H7 (cell line): Measurements from ENCODE around the gene ITGB1BP1. TPM values are rescaled to one million over a fixed set of nuclear protein-coding genes. Genes with fewer than 3 reads are reported as not detected.

Experiments
- DNase-seq: peaks from one replicate; pipeline ENCODE4 v3.0.0; 2012
- H3K27me3 ChIP-seq: 2 replicates; pipeline ENCODE4 v1.6.0; 2011; ENCODE audit warnings: mild to moderate bottlenecking, low read length; ENCODE audit not compliant: control insufficient read depth, insufficient read depth
- H3K36me3 ChIP-seq: replicated peaks from 2 replicates; pipeline ENCODE4 v1.5.1; 2011; ENCODE audit warnings: low read length; ENCODE audit not compliant: control insufficient read depth, insufficient read depth
- H3K4me3 ChIP-seq: 2 replicates; pipeline ENCODE4 v1.5.1; 2011; ENCODE audit warnings: low read depth, mild to moderate bottlenecking, control low read depth, low read length, moderate library complexity; ENCODE audit not compliant: insufficient read depth
- total RNA-seq: library from RNA; depleted of rRNA; stranded (reverse); fragments of >200 nt; shearing (Covaris generic); gene quantifications from 2 replicates; pipeline ENCODE4 v1.2.3, GENCODE V29; 2014

ITGB1BP1 gene
- total RNA-seq, 1 experiment from 2014 or later: 13.8 TPM

DNA sequence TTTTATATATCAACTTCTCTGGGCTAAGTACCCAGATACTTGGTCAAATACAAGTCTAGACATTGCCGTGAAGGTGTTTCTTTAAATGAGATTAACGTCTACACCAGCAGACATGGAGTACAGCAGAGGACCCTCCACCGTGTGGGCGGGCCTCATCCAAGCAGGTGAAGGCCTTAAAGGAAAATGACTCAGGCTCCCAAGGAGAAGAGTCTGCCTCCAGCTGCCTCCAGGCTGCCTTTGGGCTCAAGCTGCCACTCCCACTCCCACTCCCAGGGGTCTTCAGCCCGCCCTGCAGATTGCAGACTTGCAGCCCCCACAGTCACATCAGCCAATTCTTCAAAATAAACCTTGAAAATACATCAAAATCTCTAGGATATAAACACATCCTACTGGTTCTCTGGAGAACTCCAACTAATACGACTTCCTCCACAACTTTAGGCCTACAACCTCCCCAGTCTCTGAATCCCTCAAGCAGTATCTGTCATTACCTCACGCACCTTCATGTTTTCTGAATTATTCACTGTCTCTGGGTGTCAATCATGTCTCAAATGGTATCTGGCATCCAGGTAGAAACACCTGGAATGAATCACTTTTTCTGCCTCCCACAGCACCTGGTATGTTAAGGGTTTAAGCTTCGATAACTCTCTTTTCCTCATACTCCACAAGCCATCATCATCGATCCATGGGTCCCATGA, 6.9 kb downstream of the ITGB1BP1 start:
- no peaks in the 10 kb centered on the region for H3K36me3 ChIP-seq
- no peak for DNase-seq
- no peak overlapping the region for H3K4me3 ChIP-seq
- no peaks in the 10 kb centered on the region for H3K27me3 ChIP-seq

DNA sequence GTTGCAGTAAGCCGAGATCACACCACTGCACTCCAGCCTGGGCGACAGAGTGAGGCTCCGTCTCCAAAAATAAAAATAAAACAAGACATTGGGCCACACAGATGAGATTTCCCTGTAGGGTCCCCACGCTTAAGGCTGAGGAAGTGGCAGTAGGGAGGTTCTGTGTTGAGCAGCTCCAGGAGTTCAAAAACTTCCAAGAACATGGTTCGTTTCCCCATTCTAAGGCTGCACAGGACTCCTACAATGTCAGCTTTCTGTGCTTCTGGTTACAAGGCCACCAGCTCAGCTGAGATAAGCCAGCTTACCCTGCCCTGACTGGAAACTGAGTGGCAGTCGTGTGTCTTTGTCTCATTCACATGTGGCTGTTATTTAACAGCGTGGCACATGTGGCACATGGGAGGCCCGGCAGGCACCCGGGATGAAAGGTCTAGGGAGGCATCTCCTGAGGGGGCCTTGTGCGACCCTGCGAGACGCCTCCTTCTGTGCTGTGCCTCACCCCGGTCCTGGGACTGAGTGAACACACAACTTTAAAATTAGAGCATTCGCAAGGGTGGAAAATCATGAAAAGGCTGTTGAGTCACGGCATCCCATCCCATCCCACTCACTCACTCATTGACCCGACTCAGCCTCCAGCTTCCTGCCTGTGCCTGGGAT, 7.7 kb downstream of the ITGB1BP1 start:
- Histone ChIP-seq H3K27me3 (no peaks in the 10 kb centered on the region), H3K4me3 (no peak overlapping the region), H3K36me3 (no peaks in the 10 kb centered on the region)
- DNase-seq: no peak

- no peak for DNase-seq
- no peaks in the 10 kb centered on the region for H3K36me3 ChIP-seq
- no peaks in the 10 kb centered on the region for H3K27me3 ChIP-seq
- H3K4me3 ChIP-seq: no peak overlapping the region
Measured at GRCh38 chr2:9412781-9413180, 10.5 kb downstream of the ITGB1BP1 start.

GRCh38 chr2:9410108-9410507, 13.2 kb downstream of the ITGB1BP1 start:
- Histone ChIP-seq H3K4me3 (no peak overlapping the region), H3K27me3 (no peaks in the 10 kb centered on the region), H3K36me3 (no peaks in the 10 kb centered on the region; the same call in 1 of the 2 replicates)
- DNase-seq: no peak

DNA sequence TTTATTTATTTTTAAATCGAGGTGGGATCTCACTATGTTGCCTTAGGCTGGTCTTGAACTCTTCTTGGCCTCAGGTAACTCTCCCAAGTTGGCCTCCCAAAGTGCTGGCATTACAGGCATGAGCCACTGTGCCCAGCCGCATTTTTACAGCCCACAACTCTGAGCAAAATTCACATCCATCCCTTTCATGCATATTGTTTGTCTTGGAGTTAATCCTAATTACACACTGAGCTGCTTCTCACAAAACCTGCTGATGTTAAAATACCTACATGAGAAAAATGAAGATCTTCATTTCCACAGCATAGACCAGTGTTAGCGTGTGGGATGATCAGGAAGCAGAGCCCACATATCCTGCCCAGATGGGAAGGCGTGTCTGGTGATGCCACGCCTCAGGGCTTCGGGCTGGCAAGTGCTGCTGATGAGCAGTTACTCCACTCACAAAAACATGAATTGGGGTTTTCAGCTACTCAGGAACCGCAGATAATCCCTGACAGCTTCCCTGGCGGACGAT, 14.6 kb downstream of the ITGB1BP1 start:
- H3K4me3 ChIP-seq: no peak overlapping the region
- DNase-seq: no peak
- H3K27me3 ChIP-seq: no peaks in the 10 kb centered on the region

GRCh38 chr2:9407363-9407811, 15.9 kb downstream of the ITGB1BP1 start:
- no peaks in the 10 kb centered on the region; the same call in 1 of the 2 replicates for H3K36me3 ChIP-seq
- DNase-seq: no peak
- H3K4me3 ChIP-seq: no peak overlapping the region
- H3K27me3 ChIP-seq: no peaks in the 10 kb centered on the region

More for the DNA sequence above, 14.6 kb downstream of the ITGB1BP1 start:
- H3K36me3 ChIP-seq: no peaks in the 10 kb centered on the region; the same call in 1 of the 2 replicates

DNA sequence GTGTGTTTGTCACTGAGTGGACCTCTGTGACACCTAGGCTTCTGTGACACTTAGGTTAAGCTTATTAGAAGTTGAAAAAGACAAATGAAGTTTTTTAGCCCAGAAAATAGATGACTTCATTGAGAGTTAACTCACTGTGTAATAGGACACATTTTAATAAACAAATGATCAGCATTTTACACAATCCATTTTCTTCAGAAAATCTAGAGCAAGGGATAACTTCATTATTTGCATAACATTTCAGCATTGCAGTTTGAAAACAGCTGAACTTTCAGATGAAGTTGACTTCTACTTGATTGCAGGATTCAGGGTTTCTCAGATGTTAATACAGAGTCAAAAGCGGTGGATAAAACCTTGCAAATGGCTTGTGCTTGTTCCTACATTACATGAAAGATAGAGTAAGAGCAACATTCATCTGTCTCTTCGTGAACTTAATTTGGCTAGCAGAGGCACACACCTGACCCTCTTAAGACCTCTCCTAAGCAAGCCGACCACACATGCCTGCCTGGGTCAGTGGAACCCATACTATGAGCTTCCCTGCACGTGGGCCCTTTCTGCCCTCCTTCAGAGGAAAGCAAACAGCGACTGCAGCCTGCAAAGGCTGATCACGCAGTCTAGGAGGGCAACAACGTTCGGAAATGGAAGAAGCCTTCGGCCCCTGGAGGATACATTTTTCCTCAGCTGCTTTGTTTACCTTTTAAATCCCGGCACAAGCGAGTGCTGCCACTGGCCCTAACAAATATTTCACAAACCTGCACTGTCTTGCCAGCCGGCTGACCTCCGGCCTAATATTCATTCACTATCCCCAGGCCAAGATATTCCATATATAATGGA, 16.6 kb downstream of the ITGB1BP1 start:
- Histone ChIP-seq H3K27me3 (no peaks in the 10 kb centered on the region), H3K4me3 (no peak overlapping the region), H3K36me3 (no peaks in the 10 kb centered on the region; the same call in 1 of the 2 replicates)
- no peak for DNase-seq

DNA sequence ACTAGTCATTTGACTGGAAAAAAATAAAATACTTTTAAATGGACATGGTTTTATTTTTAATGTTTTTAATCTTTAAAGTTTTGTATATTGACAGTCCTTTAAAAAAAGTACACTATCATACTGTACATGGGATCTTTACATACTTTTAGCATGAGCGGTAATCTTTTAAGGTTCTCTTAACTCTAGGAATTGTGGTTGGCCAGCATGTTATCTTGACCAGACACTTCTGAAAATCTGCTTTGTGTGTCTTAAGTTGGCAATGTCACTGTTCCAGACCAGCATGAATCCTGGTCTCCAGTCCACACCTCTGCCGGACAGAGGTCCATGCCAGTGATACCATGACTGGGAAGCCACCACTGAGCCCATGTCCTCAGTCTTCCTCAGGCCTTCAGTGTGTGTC, 17.7 kb downstream of the ITGB1BP1 start:
- DNase-seq: no peak
- H3K4me3 ChIP-seq: no peak overlapping the region

DNA sequence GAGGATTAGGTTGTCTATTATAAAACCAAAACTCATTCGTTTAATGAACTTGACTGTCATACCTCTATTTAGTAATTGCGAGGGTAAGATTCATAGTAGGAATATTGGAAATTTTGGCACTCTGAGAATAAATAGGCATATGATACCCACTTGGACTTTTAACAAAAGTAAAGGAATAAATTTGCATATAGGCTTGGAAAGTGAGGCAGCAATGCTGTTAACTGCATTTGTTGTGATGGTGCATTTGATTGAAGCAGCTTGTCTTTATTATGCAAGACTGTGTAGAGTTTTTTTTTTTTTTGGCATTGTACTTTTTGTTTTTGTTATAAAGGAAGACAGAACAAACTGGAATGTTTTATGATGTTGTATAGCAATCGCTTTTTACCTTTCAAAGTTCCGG, 18.9 kb downstream of the ITGB1BP1 start:
- no peak overlapping the region for H3K4me3 ChIP-seq
- DNase-seq: no peak
- H3K36me3 ChIP-seq: no peaks in the 10 kb centered on the region; the same call in 1 of the 2 replicates
- no peaks in the 10 kb centered on the region for H3K27me3 ChIP-seq

More for the DNA sequence above, 17.7 kb downstream of the ITGB1BP1 start:
- no peaks in the 10 kb centered on the region for H3K27me3 ChIP-seq
- H3K36me3 ChIP-seq: no peaks in the 10 kb centered on the region; the same call in 1 of the 2 replicates

GRCh38 chr2:9403924-9404323, 19.4 kb downstream of the ITGB1BP1 start:
- no peaks in the 10 kb centered on the region for H3K27me3 ChIP-seq
- DNase-seq: no peak
- no peaks in the 10 kb centered on the region; the same call in 1 of the 2 replicates for H3K36me3 ChIP-seq
- no peak overlapping the region for H3K4me3 ChIP-seq

- Histone ChIP-seq H3K27me3 (no peaks in the 10 kb centered on the region), H3K36me3 (no peaks in the 10 kb centered on the region; the same call in 1 of the 2 replicates), H3K4me3 (no peak overlapping the region)
- no peak for DNase-seq
Measured at GRCh38 chr2:9401646-9402371, 21.5 kb downstream of the ITGB1BP1 start.

- no peaks in the 10 kb centered on the region for H3K27me3 ChIP-seq
- DNase-seq: no peak
- H3K4me3 ChIP-seq: no peak overlapping the region
- no peaks in the 10 kb centered on the region; the same call in 1 of the 2 replicates for H3K36me3 ChIP-seq
Measured at GRCh38 chr2:9401059-9401547, 22.2 kb downstream of the ITGB1BP1 start.

- Histone ChIP-seq H3K36me3 (no peaks in the 10 kb centered on the region; the same call in 1 of the 2 replicates), H3K4me3 (no peak overlapping the region), H3K27me3 (no peaks in the 10 kb centered on the region)
- peak; percentile 53 for DNase-seq
Measured at GRCh38 chr2:9400268-9401058, 22.9 kb downstream of the ITGB1BP1 start.
